Erythroblast (primary cell): ENCODE measurements around the gene TENM3.

Source experiments
- GATA1 ChIP-seq: IDR thresholded peaks from 2 replicates; pipeline ENCODE4 v1.6.1; 2011; ENCODE audit warnings: low read depth, mild to moderate bottlenecking, control low read depth, low read length, moderate library complexity
- POLR2A ChIP-seq: IDR thresholded peaks from 2 replicates; pipeline ENCODE4 v1.6.1; 2011; ENCODE audit warnings: mild to moderate bottlenecking, low read length

DNA sequence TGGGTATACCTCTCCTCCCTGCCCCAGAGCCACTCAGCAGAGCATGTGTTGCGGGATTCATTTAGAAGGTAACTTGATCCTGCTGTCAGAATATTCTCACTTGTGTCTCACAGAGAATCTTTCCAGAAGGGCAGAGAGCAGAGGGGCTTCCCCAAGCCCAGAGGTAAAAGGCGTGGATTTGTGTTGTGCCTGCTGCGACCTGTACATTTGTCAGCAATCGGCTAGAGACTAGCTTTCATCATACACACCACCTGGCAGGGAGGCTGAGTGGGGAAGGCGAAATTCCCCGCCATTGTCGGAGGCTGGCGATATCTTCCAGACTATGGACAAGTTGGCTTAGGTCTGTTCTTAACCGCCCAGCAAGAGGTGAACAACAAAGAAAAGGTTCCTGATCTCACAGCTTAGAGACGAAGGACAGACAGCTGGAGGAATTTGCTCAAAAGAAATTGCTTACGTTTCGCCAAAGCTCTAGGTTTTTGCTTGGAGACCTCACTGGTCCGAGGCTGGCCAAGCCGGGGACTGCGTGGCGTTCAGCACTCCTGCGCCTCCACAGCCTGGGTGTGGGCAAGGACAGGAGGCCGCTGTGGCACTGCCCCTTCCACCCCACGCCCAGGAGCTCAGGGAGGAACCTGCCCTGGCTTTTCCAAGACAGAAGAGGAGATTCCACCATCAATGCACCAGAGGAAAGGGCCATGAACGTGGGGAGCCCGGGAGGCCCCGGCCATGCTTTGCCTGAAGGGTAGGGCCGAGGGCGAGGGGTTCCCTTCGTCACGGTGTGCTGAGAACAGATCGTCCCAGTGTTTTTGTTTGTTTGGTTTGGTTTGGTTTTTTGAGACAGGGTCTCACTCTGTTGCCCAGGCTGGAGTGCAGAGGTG is 604.6 kb downstream of the TENM3 start:
- no peak for TF ChIP-seq POLR2A
- TF ChIP-seq GATA1 = no peak
